SU-DHL-6 (cell line): ENCODE results near the gene FKBP2.
A peak's percentile ranks its signal among the peaks of the same experiment; 100 is the strongest.

ENCODE experiments used
- H2AFZ ChIP-seq: fragments of 200-600 bp; sonication (generic); 2 replicates; pipeline ENCODE4 v1.6.1; 2014; ENCODE audit warnings: low read depth, mild to moderate bottlenecking, moderate library complexity, mixed read lengths, antibody characterized with exemption, low read length; ENCODE audit not compliant: severe bottlenecking
- H3F3A ChIP-seq: fragments of 200-600 bp; shearing (Covaris generic); 2 replicates; pipeline ENCODE4 v1.6.0; 2016; ENCODE audit warnings: antibody characterized with exemption, mild to moderate bottlenecking; ENCODE audit not compliant: insufficient read depth
- H3K27ac ChIP-seq: fragments of 200-600 bp; sonication (generic); 2 replicates; pipeline ENCODE4 v1.5.1; 2016; ENCODE audit warnings: low read depth, mild to moderate bottlenecking, low read length, moderate library complexity, mixed read lengths
- H3K27me3 ChIP-seq: fragments of 200-600 bp; sonication (generic), shearing (Covaris generic); 2 replicates; pipeline ENCODE4 v1.6.0; 2014; ENCODE audit warnings: mild to moderate bottlenecking, low read length
- H3K36me3 ChIP-seq: fragments of 200-600 bp; sonication (generic); 2 replicates; pipeline ENCODE4 v1.6.1; 2014; ENCODE audit warnings: mild to moderate bottlenecking, low read length, mixed read lengths
- H3K4me2 ChIP-seq: fragments of 300-600, 200-600 bp; shearing (Covaris generic), sonication (generic); 2 replicates; pipeline ENCODE4 v1.6.0; 2014; ENCODE audit warnings: low read length, low read depth, mild to moderate bottlenecking; ENCODE audit not compliant: poor library complexity, severe bottlenecking
- H3K4me3 ChIP-seq: fragments of 200-600 bp; sonication (generic); 2 replicates; pipeline ENCODE4 v1.5.1; 2014; ENCODE audit warnings: antibody characterized with exemption, low read length, mild to moderate bottlenecking, mixed read lengths; ENCODE audit not compliant: insufficient read depth, poor library complexity, severe bottlenecking
- H3K79me2 ChIP-seq: fragments of 200-600 bp; sonication (generic); 2 replicates; pipeline ENCODE4 v1.6.1; 2014; ENCODE audit warnings: mild to moderate bottlenecking, low read length, moderate library complexity; ENCODE audit not compliant: insufficient read depth
- H3K9ac ChIP-seq: fragments of 200-600 bp; sonication (generic); 2 replicates; pipeline ENCODE4 v1.7.0; 2014; ENCODE audit warnings: mild to moderate bottlenecking, low read length
- H3K9me2 ChIP-seq: fragments of 200-600 bp; sonication (generic); replicated peaks from 2 replicates; pipeline ENCODE4 v1.6.1; 2014; ENCODE audit warnings: low read length; ENCODE audit not compliant: insufficient read depth
- H3K9me3 ChIP-seq: fragments of 200-600 bp; sonication (generic); 2 replicates; pipeline ENCODE4 v1.6.1; 2014; ENCODE audit warnings: low read length, mixed read lengths; ENCODE audit not compliant: insufficient read depth
- H4K20me1 ChIP-seq: fragments of 200-600 bp; sonication (generic); 2 replicates; pipeline ENCODE4 v1.6.1; 2014; ENCODE audit warnings: low read depth, mild to moderate bottlenecking, antibody characterized with exemption, low read length, moderate library complexity, mixed read lengths
- CTCF ChIP-seq: fragments of 200-600 bp; sonication (generic); IDR thresholded peaks from one replicate; pipeline ENCODE4 v1.5.1; 2017; ENCODE audit warnings: antibody characterized with exemption, mild to moderate bottlenecking, low read length, moderate library complexity; ENCODE audit not compliant: insufficient read depth, poor library complexity, severe bottlenecking
- EZH2phosphoT487 ChIP-seq: fragments of 200-600 bp; sonication (generic), shearing (Covaris generic); conservative IDR thresholded peaks from 2 replicates; pipeline ENCODE4 v1.6.1; 2018; ENCODE audit warnings: mild to moderate bottlenecking, antibody characterized with exemption, low read length, moderate library complexity, mixed read lengths

The FKBP2 gene

GRCh38 chr11:64203421-64204079, 37.3 kb upstream of the FKBP2 start:
- H3K4me3 ChIP-seq: no peak overlapping the region
- H3K27me3 ChIP-seq: no peaks in the 10 kb centered on the region
- H3K9ac ChIP-seq: no peak overlapping the region
- no peaks in the 10 kb centered on the region for H3K9me3 ChIP-seq
- H3K27ac ChIP-seq: no peak overlapping the region
- H2AFZ ChIP-seq: no peak overlapping the region
- H3K36me3 ChIP-seq: no peaks in the 10 kb centered on the region; the same call in none of the 2 replicates
- H3K4me2 ChIP-seq: no peak overlapping the region
- H3K79me2 ChIP-seq: no peaks in the 10 kb centered on the region; the same call in 1 of the 2 replicates
- TF ChIP-seq CTCF: no peak
- TF ChIP-seq EZH2phosphoT487: no peak
- H4K20me1 ChIP-seq: no peaks in the 10 kb centered on the region
- no peaks in the 10 kb centered on the region for H3K9me2 ChIP-seq
- H3F3A ChIP-seq: peaks cover 15% of the 10 kb centered on the region

- Histone ChIP-seq H3K36me3 (no peaks in the 10 kb centered on the region; the same call in none of the 2 replicates), H3K9me3 (no peaks in the 10 kb centered on the region), H3K4me2 (no peak overlapping the region), H3K27ac (no peak overlapping the region), H3F3A (peaks cover 15% of the 10 kb centered on the region), H3K27me3 (no peaks in the 10 kb centered on the region), H3K9me2 (no peaks in the 10 kb centered on the region), H4K20me1 (no peaks in the 10 kb centered on the region), H3K9ac (no peak overlapping the region), H2AFZ (no peak overlapping the region), H3K79me2 (no peaks in the 10 kb centered on the region; the same call in 1 of the 2 replicates), H3K4me3 (no peak overlapping the region)
- TF ChIP-seq CTCF (no peak), EZH2phosphoT487 (no peak)
Measured at GRCh38 chr11:64204080-64204440, 36.8 kb upstream of the FKBP2 start.

GRCh38 chr11:64204464-64204989, 36.4 kb upstream of the FKBP2 start:
- H3K27ac ChIP-seq: no peak overlapping the region

More at GRCh38 chr11:64204464-64204989, 36.4 kb upstream of the FKBP2 start:
- H3K27me3 ChIP-seq: no peaks in the 10 kb centered on the region
- no peak overlapping the region for H3K9ac ChIP-seq
- no peaks in the 10 kb centered on the region; the same call in 1 of the 2 replicates for H3K79me2 ChIP-seq
- H3K4me3 ChIP-seq: no peak overlapping the region
- H3K36me3 ChIP-seq: no peaks in the 10 kb centered on the region; the same call in none of the 2 replicates
- no peaks in the 10 kb centered on the region for H3K9me3 ChIP-seq
- H4K20me1 ChIP-seq: no peaks in the 10 kb centered on the region
- peaks cover 15% of the 10 kb centered on the region for H3F3A ChIP-seq
- TF ChIP-seq EZH2phosphoT487 (no peak), CTCF (peak; percentile 53)
- H3K9me2 ChIP-seq: no peaks in the 10 kb centered on the region
- H2AFZ ChIP-seq: no peak overlapping the region
- no peak overlapping the region for H3K4me2 ChIP-seq
